PC-3 (cell line): ENCODE measurements around the gene SLC6A16. TPM values are rescaled to one million over a fixed set of nuclear protein-coding genes. Genes with fewer than 3 reads are reported as not detected.

Source experiments
- ATAC-seq: fragments of 200-7000 bp; cut with Tn5 transposase; 2 replicates; pipeline ENCODE4 v1.9.1; 2020; ENCODE audit warnings: mild to moderate bottlenecking, moderate library complexity
- BruUV-seq: library from RNA; stranded (reverse); fragments of 400-500 nt; replicated peaks from 2 replicates; lab custom pipeline; 2021; lab: Mats Ljungman, UMichigan
- CTCF ChIA-PET: fragments of 300-600 bp; sonication (Branson Sonifier 250); formaldehyde crosslinking; loops from one replicate; lab custom pipeline; 2022; ENCODE audit warnings: antibody characterized with exemption; lab: Charles Lee
- POLR2A ChIA-PET: fragments of 300-600 bp; sonication (Branson Sonifier 250); formaldehyde crosslinking; loops from one replicate; lab custom pipeline; 2022; ENCODE audit warnings: antibody characterized with exemption; ENCODE audit not compliant: unreplicated experiment; lab: Charles Lee
- DNase-seq: peaks from one replicate; pipeline ENCODE4 v3.0.0-alpha.2; 2015
- H2AFZ ChIP-seq: fragments of 300-600 bp; sonication (generic); 2 replicates; pipeline ENCODE4 v1.6.0; 2016; ENCODE audit warnings: antibody characterized with exemption, low read length
- H3F3A ChIP-seq: fragments of 300-600 bp; sonication (generic); one replicate; pipeline ENCODE4 v1.6.0; 2017; ENCODE audit warnings: antibody characterized with exemption, low read length, control low read depth, mild to moderate bottlenecking; ENCODE audit not compliant: unreplicated experiment
- H3K27ac ChIP-seq: fragments of 300-600 bp; sonication (generic); 2 replicates; pipeline ENCODE4 v1.5.1; 2016; ENCODE audit warnings: mild to moderate bottlenecking, low read length
- H3K27me3 ChIP-seq: fragments of 300-600 bp; sonication (generic); 2 replicates; pipeline ENCODE4 v1.6.1; 2016; ENCODE audit warnings: low read length, mixed read lengths
- H3K36me3 ChIP-seq: fragments of 300-600 bp; sonication (generic); 2 replicates; pipeline ENCODE4 v1.6.1; 2016; ENCODE audit warnings: low read depth, mixed run types, low read length, mixed read lengths
- H3K4me1 ChIP-seq: fragments of 300-600 bp; sonication (generic); 2 replicates; pipeline ENCODE4 v1.5.1; 2016; ENCODE audit warnings: low read length; ENCODE audit not compliant: insufficient read depth
- H3K4me2 ChIP-seq: fragments of 300-600 bp; sonication (generic); 2 replicates; pipeline ENCODE4 v1.6.0; 2016; ENCODE audit warnings: low read length
- H3K4me3 ChIP-seq: fragments of 300-600 bp; sonication (generic); 2 replicates; pipeline ENCODE4 v1.5.1; 2016; ENCODE audit warnings: mild to moderate bottlenecking, low read length, mixed read lengths
- H3K79me2 ChIP-seq: fragments of 300-600 bp; sonication (generic); 2 replicates; pipeline ENCODE4 v1.6.1; 2017; ENCODE audit warnings: low read length, mixed read lengths
- H3K9ac ChIP-seq: fragments of 300-600 bp; sonication (generic); 2 replicates; pipeline ENCODE4 v1.6.0; 2016; ENCODE audit warnings: mild to moderate bottlenecking, low read length
- H3K9me2 ChIP-seq: fragments of 300-600 bp; sonication (generic); replicated peaks from 2 replicates; pipeline ENCODE4 v1.6.1; 2016; ENCODE audit warnings: mixed run types, low read length, mixed read lengths
- H3K9me3 ChIP-seq: fragments of 300-600 bp; sonication (generic); 2 replicates; pipeline ENCODE4 v1.6.1; 2016; ENCODE audit warnings: low read length, mixed read lengths
- H4K20me1 ChIP-seq: fragments of 300-600 bp; sonication (generic); 2 replicates; pipeline ENCODE4 v1.6.1; 2016; ENCODE audit warnings: low read length, mixed read lengths
- EZH2 ChIP-seq: fragments of 300-600 bp; sonication (generic); IDR thresholded peaks from one replicate; pipeline ENCODE4 v1.6.1; 2017; ENCODE audit warnings: antibody characterized with exemption, mild to moderate bottlenecking, low read length; ENCODE audit not compliant: unreplicated experiment
- EZH2phosphoT487 ChIP-seq: fragments of 300-600 bp; sonication (generic); IDR thresholded peaks from 2 replicates; pipeline ENCODE4 v1.6.1; 2018; ENCODE audit warnings: mild to moderate bottlenecking, antibody characterized with exemption, low read length, borderline replicate concordance
- intact Hi-C: fragments of 100-400 bp; cut with micrococcal nuclease; formaldehyde crosslinking; loops from 2 replicates; pipeline ENCODE4 v1.9.0; 2023
- total RNA-seq: library from RNA; depleted of rRNA; stranded (reverse); fragments of >200 nt; gene quantifications from 2 replicates; pipeline ENCODE4 v1.2.3, GENCODE V29; 2014
- TF ChIP-seq, protein P1 (sequence below): fragments of 300-600 bp; sonication (generic); conservative IDR thresholded peaks from 2 replicates; pipeline ENCODE4 v1.5.1; 2017; ENCODE audit warnings: antibody characterized with exemption, low read depth, mild to moderate bottlenecking, low read length

The SLC6A16 gene
- total RNA-seq, 1 experiment from 2014 or later = not detected

DNA sequence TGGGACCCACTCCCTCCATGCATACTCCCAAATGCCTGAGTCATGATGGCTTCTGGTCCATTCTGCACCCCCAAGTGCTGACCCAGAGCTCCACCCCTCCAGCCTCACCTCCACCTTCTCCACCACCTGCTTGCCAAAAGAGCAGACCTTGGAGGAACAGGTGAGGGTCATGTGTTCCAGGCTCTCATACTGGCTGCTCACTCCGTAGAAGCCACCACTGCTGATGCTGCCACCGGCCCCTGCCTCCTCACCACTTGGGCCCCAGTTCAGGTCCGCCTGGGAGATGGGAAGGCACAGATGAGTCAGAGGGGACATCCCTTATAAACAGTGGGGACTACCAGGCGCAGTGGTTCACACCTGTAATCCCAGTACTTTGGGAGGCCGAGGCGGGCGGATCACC is 18.1 kb upstream of the SLC6A16 start:
- Histone ChIP-seq H3K27me3 (no peaks in the 10 kb centered on the region), H4K20me1 (no peaks in the 10 kb centered on the region), H3K9me2 (no peaks in the 10 kb centered on the region), H3K27ac (no peak overlapping the region), H3K4me3 (no peak overlapping the region), H3K4me1 (peaks cover 14% of the 10 kb centered on the region), H3K4me2 (no peak overlapping the region), H3K36me3 (peaks cover 40% of the 10 kb centered on the region; the same call in 1 of the 2 replicates), H3F3A (no peaks in the 10 kb centered on the region), H3K9ac (no peak overlapping the region), H2AFZ (no peak overlapping the region), H3K79me2 (no peaks in the 10 kb centered on the region), H3K9me3 (no peaks in the 10 kb centered on the region)
- DNase-seq (no peak), ATAC-seq (no peak)
- TF ChIP-seq EZH2 (no peak), EZH2phosphoT487 (no peak)
- TF ChIP-seq, protein P1, sequence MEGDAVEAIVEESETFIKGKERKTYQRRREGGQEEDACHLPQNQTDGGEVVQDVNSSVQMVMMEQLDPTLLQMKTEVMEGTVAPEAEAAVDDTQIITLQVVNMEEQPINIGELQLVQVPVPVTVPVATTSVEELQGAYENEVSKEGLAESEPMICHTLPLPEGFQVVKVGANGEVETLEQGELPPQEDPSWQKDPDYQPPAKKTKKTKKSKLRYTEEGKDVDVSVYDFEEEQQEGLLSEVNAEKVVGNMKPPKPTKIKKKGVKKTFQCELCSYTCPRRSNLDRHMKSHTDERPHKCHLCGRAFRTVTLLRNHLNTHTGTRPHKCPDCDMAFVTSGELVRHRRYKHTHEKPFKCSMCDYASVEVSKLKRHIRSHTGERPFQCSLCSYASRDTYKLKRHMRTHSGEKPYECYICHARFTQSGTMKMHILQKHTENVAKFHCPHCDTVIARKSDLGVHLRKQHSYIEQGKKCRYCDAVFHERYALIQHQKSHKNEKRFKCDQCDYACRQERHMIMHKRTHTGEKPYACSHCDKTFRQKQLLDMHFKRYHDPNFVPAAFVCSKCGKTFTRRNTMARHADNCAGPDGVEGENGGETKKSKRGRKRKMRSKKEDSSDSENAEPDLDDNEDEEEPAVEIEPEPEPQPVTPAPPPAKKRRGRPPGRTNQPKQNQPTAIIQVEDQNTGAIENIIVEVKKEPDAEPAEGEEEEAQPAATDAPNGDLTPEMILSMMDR = no peak
- CTCF ChIA-PET = no interaction called here
- BruUV-seq = no TSS peak
- intact Hi-C loops = no loop called here
- POLR2A ChIA-PET = no interaction called here

DNA sequence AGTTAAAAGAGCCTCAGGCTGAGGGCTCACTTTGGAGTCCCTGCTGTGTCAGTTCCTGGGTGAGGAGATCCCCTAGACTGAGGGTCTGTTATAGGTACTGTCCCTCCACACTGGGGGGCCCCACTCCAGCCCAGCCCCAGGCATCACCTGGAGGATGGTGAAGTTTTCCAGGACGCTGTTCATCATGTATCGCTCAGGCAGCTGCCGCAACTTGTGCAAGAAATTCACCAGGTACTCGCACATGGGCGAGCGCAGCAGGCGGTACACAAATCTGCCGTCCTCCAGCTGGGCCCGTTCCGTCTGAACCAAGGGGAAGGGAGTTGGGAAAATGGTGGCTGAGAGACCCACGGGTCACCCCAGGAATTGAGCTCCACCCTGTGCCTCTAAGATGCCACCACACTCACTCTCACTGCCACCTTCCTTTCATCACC is 17.3 kb upstream of the SLC6A16 start:
- Histone ChIP-seq H3K4me1 (peaks cover 14% of the 10 kb centered on the region), H3K4me2 (no peak overlapping the region), H3K9ac (no peak overlapping the region), H2AFZ (no peak overlapping the region), H3K79me2 (no peaks in the 10 kb centered on the region), H3K27me3 (no peaks in the 10 kb centered on the region), H4K20me1 (no peaks in the 10 kb centered on the region), H3K9me3 (no peaks in the 10 kb centered on the region), H3K27ac (no peak overlapping the region), H3F3A (no peaks in the 10 kb centered on the region), H3K36me3 (peaks cover 36% of the 10 kb centered on the region; the same call in 1 of the 2 replicates), H3K9me2 (no peaks in the 10 kb centered on the region), H3K4me3 (no peak overlapping the region)
- BruUV-seq = no TSS peak
- TF ChIP-seq EZH2 (no peak), EZH2phosphoT487 (no peak)
- TF ChIP-seq, protein P1 = no peak
- ChIA-PET POLR2A (no interaction called here), CTCF (no interaction called here)
- intact Hi-C loops = no loop called here
- no peak for DNase-seq
- no peak for ATAC-seq

DNA sequence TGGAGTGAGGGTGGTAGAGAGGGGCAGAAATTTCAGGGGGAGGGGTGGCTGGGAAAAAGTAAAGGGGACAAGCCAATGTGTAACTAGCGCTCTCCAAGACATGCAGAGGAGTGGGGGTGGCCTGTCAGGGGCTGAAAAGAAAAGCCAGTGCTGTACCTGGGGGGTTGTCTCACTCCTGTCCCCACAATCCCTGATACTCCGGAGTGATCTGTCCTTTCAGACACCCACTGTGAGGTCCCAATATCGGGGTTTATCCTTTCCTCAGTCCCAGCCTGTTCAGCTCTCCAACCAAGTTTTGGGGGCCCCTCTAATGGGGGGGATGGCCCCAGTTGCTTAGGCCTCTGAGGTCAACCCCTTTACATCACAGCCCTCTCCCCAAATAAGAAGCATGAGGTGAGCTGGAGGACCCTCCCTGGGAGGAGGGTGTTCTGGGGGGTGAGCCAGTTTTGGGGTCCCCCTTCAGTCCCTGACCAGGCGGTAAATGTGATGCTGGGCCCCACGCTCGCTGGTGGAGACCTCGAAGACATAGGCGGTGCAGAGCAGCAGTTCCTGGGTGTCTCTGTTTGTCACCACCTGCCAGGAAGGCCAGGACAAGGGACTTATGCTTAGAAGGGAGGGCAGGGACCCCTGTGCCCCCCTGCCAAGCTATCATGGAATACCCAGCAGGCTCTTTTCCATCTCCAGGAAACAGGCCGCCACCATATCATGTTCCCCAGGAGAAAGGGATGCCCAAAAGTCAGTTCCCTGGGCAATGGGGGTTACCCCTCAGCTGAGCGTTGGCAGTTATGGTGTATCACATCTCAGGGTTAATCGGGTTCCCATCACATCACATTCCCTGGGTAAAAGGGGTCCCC is 16.1 kb upstream of the SLC6A16 start:
- no peak overlapping the region for H3K4me2 ChIP-seq
- DNase-seq (no peak), ATAC-seq (no peak)
- H3K9me3 ChIP-seq = no peaks in the 10 kb centered on the region
- peaks cover 14% of the 10 kb centered on the region for H3K4me1 ChIP-seq
- CTCF ChIA-PET = no interaction called here
- TSS peak; percentile 40 for BruUV-seq
- no peak overlapping the region for H3K4me3 ChIP-seq
- no peaks in the 10 kb centered on the region for H4K20me1 ChIP-seq
- H2AFZ ChIP-seq = no peak overlapping the region
- H3K27ac ChIP-seq = no peak overlapping the region
- peaks cover 26% of the 10 kb centered on the region; the same call in 1 of the 2 replicates for H3K36me3 ChIP-seq
- H3K79me2 ChIP-seq = no peaks in the 10 kb centered on the region
- H3F3A ChIP-seq = no peaks in the 10 kb centered on the region
- no peak for TF ChIP-seq EZH2phosphoT487
- TF ChIP-seq, protein P1 = no peak
- no peak for TF ChIP-seq EZH2
- POLR2A ChIA-PET = no interaction called here
- intact Hi-C loops = no loop called here
- no peaks in the 10 kb centered on the region for H3K9me2 ChIP-seq
- H3K9ac ChIP-seq = no peak overlapping the region
- no peaks in the 10 kb centered on the region for H3K27me3 ChIP-seq
